Neuron (in vitro differentiated cells): ENCODE measurements around the gene ANKRD44.

Source experiments
- H2AFZ ChIP-seq: one replicate; pipeline ENCODE4 v1.6.1; 2013; ENCODE audit warnings: low read depth, mild to moderate bottlenecking, inconsistent platforms, low read length, moderate library complexity
- H3K27me3 ChIP-seq: one replicate; pipeline ENCODE4 v1.6.1; 2013; ENCODE audit warnings: low read length; ENCODE audit not compliant: insufficient read depth
- H3K36me3 ChIP-seq: one replicate; pipeline ENCODE4 v1.6.1; 2013; ENCODE audit warnings: low read length; ENCODE audit not compliant: insufficient read depth
- H3K4me1 ChIP-seq: one replicate; pipeline ENCODE4 v1.6.1; 2013; ENCODE audit warnings: low read length; ENCODE audit not compliant: insufficient read depth
- H3K4me3 ChIP-seq: 2 replicates; pipeline ENCODE4 v1.5.1; 2013; ENCODE audit warnings: mild to moderate bottlenecking, low read length, moderate library complexity
- H3K9me3 ChIP-seq: one replicate; pipeline ENCODE4 v1.6.1; 2013; ENCODE audit warnings: low read length

The ANKRD44 gene

GRCh38 chr2:197256547-197257170 is 53.9 kb downstream of the ANKRD44 start:
- H2AFZ ChIP-seq = peak overlapping the region; percentile 94
- no peak overlapping the region for H3K4me3 ChIP-seq
- H3K27me3 ChIP-seq = no peaks in the 10 kb centered on the region
- no peaks in the 10 kb centered on the region for H3K9me3 ChIP-seq
- no peaks in the 10 kb centered on the region for H3K36me3 ChIP-seq
- H3K4me1 ChIP-seq = peaks cover 21% of the 10 kb centered on the region

GRCh38 chr2:197256021-197256420 is 54.6 kb downstream of the ANKRD44 start:
- Histone ChIP-seq H3K4me3 (peak overlapping the region; percentile 43), H2AFZ (peak overlapping the region; percentile 94), H3K4me1 (peaks cover 26% of the 10 kb centered on the region), H3K36me3 (no peaks in the 10 kb centered on the region), H3K27me3 (no peaks in the 10 kb centered on the region), H3K9me3 (no peaks in the 10 kb centered on the region)

- H3K27me3 ChIP-seq = no peaks in the 10 kb centered on the region
- peak overlapping the region; percentile 43 for H3K4me3 ChIP-seq
- H3K36me3 ChIP-seq = no peaks in the 10 kb centered on the region
- peak overlapping the region; percentile 94 for H2AFZ ChIP-seq
- peaks cover 29% of the 10 kb centered on the region for H3K4me1 ChIP-seq
- no peaks in the 10 kb centered on the region for H3K9me3 ChIP-seq
Measured at GRCh38 chr2:197255543-197255942, 55.0 kb downstream of the ANKRD44 start.

- Histone ChIP-seq H3K9me3 (no peaks in the 10 kb centered on the region), H3K27me3 (no peaks in the 10 kb centered on the region), H3K4me3 (peak overlapping the region; percentile 26), H2AFZ (peak overlapping the region; percentile 94), H3K36me3 (no peaks in the 10 kb centered on the region), H3K4me1 (peaks cover 29% of the 10 kb centered on the region)
Measured at GRCh38 chr2:197254776-197255530, 55.6 kb downstream of the ANKRD44 start.

GRCh38 chr2:197251576-197251975 is 59.0 kb downstream of the ANKRD44 start:
- H3K4me3 ChIP-seq = no peak overlapping the region
- H3K9me3 ChIP-seq = no peaks in the 10 kb centered on the region
- no peaks in the 10 kb centered on the region for H3K27me3 ChIP-seq
- no peak overlapping the region for H2AFZ ChIP-seq
- H3K36me3 ChIP-seq = no peaks in the 10 kb centered on the region
- peaks cover 26% of the 10 kb centered on the region for H3K4me1 ChIP-seq

GRCh38 chr2:197251163-197251562 is 59.4 kb downstream of the ANKRD44 start:
- H2AFZ ChIP-seq = no peak overlapping the region
- H3K4me3 ChIP-seq = no peak overlapping the region
- no peaks in the 10 kb centered on the region for H3K36me3 ChIP-seq
- H3K4me1 ChIP-seq = peaks cover 22% of the 10 kb centered on the region
- H3K9me3 ChIP-seq = no peaks in the 10 kb centered on the region
- no peaks in the 10 kb centered on the region for H3K27me3 ChIP-seq

GRCh38 chr2:197250084-197250397 is 60.5 kb downstream of the ANKRD44 start:
- no peak overlapping the region for H2AFZ ChIP-seq
- peaks cover 12% of the 10 kb centered on the region for H3K4me1 ChIP-seq
- no peaks in the 10 kb centered on the region for H3K27me3 ChIP-seq
- H3K36me3 ChIP-seq = no peaks in the 10 kb centered on the region
- no peak overlapping the region for H3K4me3 ChIP-seq
- no peaks in the 10 kb centered on the region for H3K9me3 ChIP-seq

GRCh38 chr2:197249381-197250083 is 61.0 kb downstream of the ANKRD44 start:
- H3K27me3 ChIP-seq = no peaks in the 10 kb centered on the region
- no peak overlapping the region for H2AFZ ChIP-seq
- H3K36me3 ChIP-seq = no peaks in the 10 kb centered on the region
- no peaks in the 10 kb centered on the region for H3K9me3 ChIP-seq
- no peak overlapping the region for H3K4me3 ChIP-seq
- H3K4me1 ChIP-seq = peaks cover 8% of the 10 kb centered on the region

GRCh38 chr2:197248623-197249022 is 62.0 kb downstream of the ANKRD44 start:
- H3K36me3 ChIP-seq = no peaks in the 10 kb centered on the region
- no peak overlapping the region for H2AFZ ChIP-seq
- no peaks in the 10 kb centered on the region for H3K27me3 ChIP-seq
- H3K4me1 ChIP-seq = peaks cover 8% of the 10 kb centered on the region
- no peaks in the 10 kb centered on the region for H3K9me3 ChIP-seq
- no peak overlapping the region for H3K4me3 ChIP-seq

GRCh38 chr2:197248001-197248401 is 62.6 kb downstream of the ANKRD44 start:
- no peaks in the 10 kb centered on the region for H3K27me3 ChIP-seq
- no peak overlapping the region for H2AFZ ChIP-seq
- H3K4me3 ChIP-seq = no peak overlapping the region
- no peaks in the 10 kb centered on the region for H3K36me3 ChIP-seq
- no peaks in the 10 kb centered on the region for H3K9me3 ChIP-seq
- peaks cover 8% of the 10 kb centered on the region for H3K4me1 ChIP-seq

GRCh38 chr2:197247083-197247482 is 63.5 kb downstream of the ANKRD44 start:
- Histone ChIP-seq H3K27me3 (no peaks in the 10 kb centered on the region), H2AFZ (no peak overlapping the region), H3K4me3 (no peak overlapping the region), H3K9me3 (no peaks in the 10 kb centered on the region), H3K4me1 (peaks cover 8% of the 10 kb centered on the region), H3K36me3 (no peaks in the 10 kb centered on the region)

GRCh38 chr2:197245829-197246804 is 64.5 kb downstream of the ANKRD44 start:
- Histone ChIP-seq H3K27me3 (no peaks in the 10 kb centered on the region), H3K4me3 (no peak overlapping the region), H2AFZ (no peak overlapping the region), H3K4me1 (peaks cover 4% of the 10 kb centered on the region), H3K9me3 (no peaks in the 10 kb centered on the region), H3K36me3 (no peaks in the 10 kb centered on the region)
